Prostate gland (tissue), 2 donors: ENCODE results near the gene DHX35.

Experiments
- POLR2A ChIP-seq: fragments of 450-650 bp; IDR thresholded peaks from one replicate; pipeline ENCODE4 v1.6.1; 2016; ENCODE audit warnings: antibody characterized with exemption, mild to moderate bottlenecking
- TF ChIP-seq, protein P1 (sequence below), 4 experiments: fragments of 200-600 bp in 2 of 4; fragments of 450-650 bp in 2 of 4; sonication (generic) in 2 of 4; IDR thresholded peaks; 1 replicate in 3 of 4; 2 replicates in 1 of 4; pipeline ENCODE4 v1.5.1; 2016 to 2019; ENCODE audit warnings: antibody characterized with exemption in 4 of 4, mild to moderate bottlenecking in 2 of 4, moderate library complexity in 2 of 4

DNA sequence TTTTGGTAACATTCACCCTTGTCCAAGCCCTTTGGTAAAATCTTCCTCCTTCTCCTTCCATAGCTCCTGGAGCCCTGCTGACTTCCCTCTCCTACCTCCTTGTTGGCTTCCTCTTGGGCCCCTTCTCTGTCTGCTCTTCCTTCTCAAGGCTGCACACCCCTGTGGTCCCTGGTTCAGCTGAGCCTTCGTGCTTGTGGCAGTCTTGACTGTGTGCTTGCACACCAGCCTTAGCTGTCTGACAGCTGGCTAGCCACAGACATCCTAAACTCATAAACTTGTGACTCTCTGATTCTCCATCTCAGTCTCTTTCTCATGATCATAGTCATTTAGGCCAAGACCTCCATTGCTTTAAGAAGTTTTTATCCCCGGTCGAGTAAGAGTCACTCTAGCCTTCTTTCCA lies 37.1 kb downstream of the DHX35 start:
- TF ChIP-seq, protein P1, sequence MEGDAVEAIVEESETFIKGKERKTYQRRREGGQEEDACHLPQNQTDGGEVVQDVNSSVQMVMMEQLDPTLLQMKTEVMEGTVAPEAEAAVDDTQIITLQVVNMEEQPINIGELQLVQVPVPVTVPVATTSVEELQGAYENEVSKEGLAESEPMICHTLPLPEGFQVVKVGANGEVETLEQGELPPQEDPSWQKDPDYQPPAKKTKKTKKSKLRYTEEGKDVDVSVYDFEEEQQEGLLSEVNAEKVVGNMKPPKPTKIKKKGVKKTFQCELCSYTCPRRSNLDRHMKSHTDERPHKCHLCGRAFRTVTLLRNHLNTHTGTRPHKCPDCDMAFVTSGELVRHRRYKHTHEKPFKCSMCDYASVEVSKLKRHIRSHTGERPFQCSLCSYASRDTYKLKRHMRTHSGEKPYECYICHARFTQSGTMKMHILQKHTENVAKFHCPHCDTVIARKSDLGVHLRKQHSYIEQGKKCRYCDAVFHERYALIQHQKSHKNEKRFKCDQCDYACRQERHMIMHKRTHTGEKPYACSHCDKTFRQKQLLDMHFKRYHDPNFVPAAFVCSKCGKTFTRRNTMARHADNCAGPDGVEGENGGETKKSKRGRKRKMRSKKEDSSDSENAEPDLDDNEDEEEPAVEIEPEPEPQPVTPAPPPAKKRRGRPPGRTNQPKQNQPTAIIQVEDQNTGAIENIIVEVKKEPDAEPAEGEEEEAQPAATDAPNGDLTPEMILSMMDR (IDR thresholded peaks at IDR 0.05): no peak
- TF ChIP-seq POLR2A: no peak
